ENCODE results near the gene GRIK3. TPM values are rescaled to one million over a fixed set of nuclear protein-coding genes. Genes with fewer than 3 reads are reported as not detected.

The GRIK3 gene
- total and polyA plus RNA-seq, 2 of the 8 experiments (the other 6 are each of a cell fraction or from before 2014, with no cell fraction given) = 2.1 to 3.4 TPM

DNA sequence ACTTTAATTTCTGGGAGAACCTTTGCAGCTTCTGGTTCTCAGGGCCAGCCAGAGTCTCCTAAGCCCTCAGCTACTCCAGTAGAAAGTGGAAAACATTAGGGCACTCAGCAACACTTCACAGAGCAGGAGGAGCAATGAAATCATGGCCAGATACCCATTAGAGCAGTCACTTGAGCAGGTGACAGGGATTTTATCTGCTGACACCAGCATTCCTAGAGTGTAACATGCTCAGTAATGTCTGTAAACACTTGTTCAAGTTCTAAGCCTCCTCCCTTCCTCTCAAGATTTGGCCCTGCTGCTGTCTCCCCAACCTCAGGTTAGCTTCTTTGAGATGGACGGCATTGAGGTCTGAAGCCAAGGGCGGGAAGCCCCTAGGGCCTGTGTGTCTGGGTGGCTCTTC lies 218.0 kb downstream of the GRIK3 start:
- H3K4me1 ChIP-seq (replicated peaks in 1 of 4; ENCODE audit: control insufficient read depth in 3 of 4, insufficient read depth in 4 of 4, low read length in 3 of 4) = peaks cover 0 to 3% (median 0%) of the 10 kb centered on the region in 4 experiments; a peak in 1 of 7 replicates
- H3K4me2 ChIP-seq (ENCODE audit: insufficient read depth in 1 of 2, low read depth in 2 of 2, low read length in 2 of 2) = no peak overlapping the region
- no peak overlapping the region for H2BK5ac ChIP-seq (ENCODE audit: low read depth, low read length)
- no peak overlapping the region for H2BK15ac ChIP-seq (ENCODE audit: low read length)
- no peak overlapping the region for H2BK20ac ChIP-seq (ENCODE audit: low read length)
- H3K23me2 ChIP-seq (ENCODE audit: low read depth, low read length) = 0 out of 2 replicates have a peak, but pooled peaks cover 3% of the 10 kb centered on the region
- no peak overlapping the region for H2AFZ ChIP-seq (ENCODE audit: low read length)
- no peaks in the 10 kb centered on the region for H3K79me1 ChIP-seq (ENCODE audit: low read depth, low read length)
- no peak overlapping the region for H3K4ac ChIP-seq (replicated peaks; ENCODE audit: insufficient read length, low read depth, low read length)
- no peak overlapping the region for H2BK120ac ChIP-seq (replicated peaks; ENCODE audit: low read depth, low read length)
- H2BK12ac ChIP-seq (ENCODE audit: low read depth, low read length) = no peak overlapping the region
- WGBS, 2 experiments (ENCODE audit: extremely low coverage in 1 of 2, insufficient coverage in 1 of 2, insufficient read length in 1 of 2, insufficient replicate concordance in 2 of 2, low coverage in 1 of 2, low lambda C conversion rate in 2 of 2, missing lambda C conversion rate in 1 of 2) = 90% methylated on average over 2 of the region's 2 CpGs; no CpG with 5 or more reads in 1 of the 2 experiments
- no peaks in the 10 kb centered on the region for H3K36me3 ChIP-seq (ENCODE audit: control insufficient read depth in 2 of 4, insufficient read depth in 4 of 4, low read length in 3 of 4)
- no peak overlapping the region for H3K23ac ChIP-seq (ENCODE audit: insufficient read length)
- no peak overlapping the region for H4K8ac ChIP-seq (ENCODE audit: extremely low read depth, insufficient read depth, low read length)
- FAIRE-seq = no peak
- no peak overlapping the region for H4K5ac ChIP-seq (ENCODE audit: insufficient read length, low read depth, low read length)
- no peak overlapping the region for H3K27ac ChIP-seq (ENCODE audit: low read depth, low read length)
- POLR2A ChIA-PET (ENCODE audit: partially characterized antibody) = no interaction called here
- H3K18ac ChIP-seq (ENCODE audit: extremely low read depth, low read length) = no peak overlapping the region
- H3K14ac ChIP-seq (ENCODE audit: insufficient read length) = no peak overlapping the region
- DNase-seq (ENCODE audit: low read depth in 1 of 2, low spot score in 2 of 2) = no peak
- H4K91ac ChIP-seq (replicated peaks; ENCODE audit: insufficient read length, low read length) = no peak overlapping the region
- H3K9ac ChIP-seq (replicated peaks in 1 of 4; ENCODE audit: extremely low read depth in 1 of 4, low read depth in 3 of 4, low read length in 3 of 4) = no peak overlapping the region
- no peak overlapping the region for H3K4me3 ChIP-seq (ENCODE audit: extremely low read depth in 1 of 4, insufficient read depth in 2 of 4, low read depth in 3 of 4, low read length in 4 of 4)
- H3K79me2 ChIP-seq (ENCODE audit: control insufficient read depth in 1 of 2, insufficient read depth in 2 of 2, low read length in 2 of 2) = no peaks in the 10 kb centered on the region
- peaks cover 0 to 2% of the 10 kb centered on the region in 2 experiments for H4K20me1 ChIP-seq (replicated peaks in 1 of 2; ENCODE audit: control insufficient read depth in 1 of 2, insufficient read depth in 2 of 2, low read length in 2 of 2)
- H2AK5ac ChIP-seq (ENCODE audit: low read depth, low read length) = no peak overlapping the region
- H3K9me3 ChIP-seq (ENCODE audit: insufficient read depth in 2 of 2, low read depth in 1 of 2, low read length in 1 of 2) = no peaks in the 10 kb centered on the region
- CTCF ChIA-PET (ENCODE audit: partially characterized antibody) = interaction anchor here (1.0 to 2.0 kb wide), 5 partner anchors 12 to 508 kb away, joined by 3 to 4 read pairs (median 3); no protein-coding TSS in a partner anchor
- H3K56ac ChIP-seq (replicated peaks; ENCODE audit: insufficient read length, low read depth, low read length) = no peak overlapping the region
- no peaks in the 10 kb centered on the region for H3K27me3 ChIP-seq (replicated peaks in 1 of 4; ENCODE audit: control insufficient read depth in 3 of 4, extremely low read depth in 1 of 4, insufficient read depth in 3 of 4, low read length in 3 of 4)
- TF ChIP-seq EP300 (IDR thresholded peaks at IDR 0.05; ENCODE audit: borderline replicate concordance in 1 of 2, low read depth in 2 of 2, low read length in 2 of 2) (no peak), CBX8 (IDR thresholded peaks at IDR 0.05; ENCODE audit: borderline replicate concordance, low read depth, low read length) (no peak), SUZ12 (IDR thresholded peaks at IDR 0.05; ENCODE audit: low read length) (no peak), ASH2L (IDR thresholded peaks at IDR 0.05; ENCODE audit: low read length) (no peak), POU5F1 (IDR thresholded peaks at IDR 0.05; ENCODE audit: low read depth, low read length) (no peak), RAD21 (IDR thresholded peaks at IDR 0.05 in 1 of 2, conservative IDR thresholded peaks at IDR 0.05 in 1 of 2; ENCODE audit: low read depth in 2 of 2, low read length in 2 of 2) (no peak), EGR1 (IDR thresholded peaks at IDR 0.05; ENCODE audit: borderline replicate concordance, low read depth, low read length) (no peak), ATF2 (IDR thresholded peaks at IDR 0.05; ENCODE audit: low read length) (no peak), CBX5 (IDR thresholded peaks at IDR 0.05; ENCODE audit: low read depth, low read length) (no peak), JUN (IDR thresholded peaks at IDR 0.05; ENCODE audit: low read depth, low read length) (no peak)
